HG03442 (cell line): ENCODE results near the gene INS.

ENCODE experiments used
- ATAC-seq: cut with Tn5 transposase; IDR thresholded peaks from one replicate; pipeline ENCODE4 v1.9.1; 2021; ENCODE audit warnings: mild to moderate bottlenecking, moderate library complexity; ENCODE audit not compliant: unreplicated experiment

INS gene

DNA sequence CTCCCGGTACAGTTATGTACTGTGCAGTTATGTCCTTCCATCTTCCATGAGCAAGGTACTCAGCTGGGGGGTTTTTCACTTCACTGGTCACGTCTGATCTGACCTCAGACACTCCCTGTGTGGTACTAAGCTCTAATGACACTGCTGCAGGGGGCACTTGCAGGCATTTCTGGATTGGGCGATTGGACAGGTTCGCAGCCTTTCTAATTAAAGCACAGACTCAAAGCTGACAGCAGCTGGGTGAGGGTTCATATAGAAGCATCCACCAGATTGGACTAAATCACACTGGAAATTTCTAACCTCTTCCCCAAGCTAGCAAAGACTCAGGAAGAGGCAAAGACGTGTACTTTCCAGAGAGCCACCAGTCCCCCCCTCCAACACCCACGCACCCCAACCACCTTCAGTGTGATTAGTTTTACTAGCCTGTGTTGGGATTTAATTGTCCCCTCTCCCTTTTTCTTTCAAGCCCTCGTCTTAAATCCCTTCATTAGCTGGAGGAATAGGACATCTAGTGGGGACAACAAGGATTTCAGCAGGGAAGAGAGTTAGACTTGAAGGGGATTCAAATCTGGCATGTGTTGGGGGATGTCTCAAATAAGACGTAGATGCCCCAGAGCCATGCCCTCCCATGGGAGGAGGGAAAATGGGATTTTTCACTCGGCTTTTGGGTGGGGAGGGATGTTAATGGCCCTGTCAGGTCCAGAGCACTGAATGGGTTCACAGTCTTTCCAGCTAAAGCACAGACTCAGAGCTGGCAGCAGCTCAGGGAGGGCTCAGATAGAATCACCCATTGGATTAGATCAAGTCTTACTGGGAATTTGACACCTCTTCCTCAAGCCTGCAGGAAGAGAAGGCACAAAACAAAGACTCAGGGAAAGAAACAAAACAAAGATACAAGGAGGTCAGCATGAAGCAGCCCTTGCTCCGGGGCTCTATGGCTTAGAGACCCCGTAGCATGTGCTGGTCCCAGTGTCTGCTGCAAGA, 10.9 kb downstream of the INS start:
- no peak for ATAC-seq

DNA sequence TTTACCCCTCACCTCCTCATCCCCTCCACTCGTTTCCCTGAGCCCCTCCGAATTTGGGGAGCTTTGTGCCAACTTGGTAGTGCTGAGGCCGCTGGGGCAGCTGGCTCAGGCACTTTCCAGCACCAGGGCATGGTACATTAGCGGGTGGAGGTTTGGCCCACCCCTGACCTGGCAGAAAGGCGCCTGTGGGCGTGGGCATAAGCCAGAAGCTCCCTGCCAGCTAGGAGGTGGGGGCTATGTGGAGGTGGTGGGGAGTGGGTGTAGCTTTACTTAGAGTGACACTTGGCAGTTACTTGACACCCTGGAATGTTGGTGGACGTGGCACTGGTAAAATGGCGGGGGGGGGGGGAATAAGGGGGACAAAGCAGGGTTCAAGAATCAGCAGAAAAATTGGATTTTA, 11.5 kb downstream of the INS start:
- no peak for ATAC-seq

DNA sequence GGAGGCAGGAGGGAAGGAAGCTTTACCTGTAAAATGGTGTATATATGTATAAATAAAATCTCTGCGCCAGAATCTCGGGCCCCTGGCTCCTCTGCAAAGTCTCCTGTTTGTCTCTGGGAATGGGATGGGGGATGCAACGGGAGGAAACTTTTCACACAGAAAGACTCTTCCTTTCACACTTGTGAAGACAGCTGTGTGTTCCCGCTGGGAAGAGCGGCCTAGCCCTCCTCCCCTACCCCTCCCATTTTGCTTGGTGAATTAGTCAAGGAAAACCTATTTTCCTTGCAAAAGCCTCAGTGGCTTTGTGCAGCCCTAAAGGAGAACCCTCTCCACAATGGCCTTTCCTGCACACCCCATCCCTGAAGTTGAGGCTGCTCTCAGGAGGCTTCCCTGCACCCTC, 12.4 kb downstream of the INS start:
- ATAC-seq = no peak

DNA sequence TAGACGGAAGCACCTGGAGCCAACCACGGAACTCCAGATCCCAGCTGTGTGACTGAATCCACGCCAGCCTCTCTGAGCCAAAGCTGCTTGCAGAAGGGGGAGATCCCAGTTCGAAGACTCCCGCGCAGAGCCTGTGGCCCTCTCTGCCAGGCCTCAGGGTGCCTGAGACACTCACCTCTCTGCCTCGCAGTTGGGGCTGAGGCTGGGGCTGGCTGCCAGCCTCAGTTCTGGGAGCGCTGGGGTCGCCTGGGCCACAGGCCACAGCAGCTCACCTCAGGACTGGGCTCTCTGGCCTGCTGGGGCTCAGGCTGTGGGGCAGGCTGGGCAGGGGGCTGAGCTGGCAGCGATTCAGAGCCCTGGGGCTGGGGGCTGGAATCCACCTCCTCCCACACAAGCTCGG, 13.6 kb downstream of the INS start:
- ATAC-seq = no peak

- ATAC-seq = no peak
Measured at GRCh38 chr11:2146051-2146450, 15.0 kb downstream of the INS start.

- ATAC-seq = no peak
Measured at GRCh38 chr11:2144544-2145248, 16.3 kb downstream of the INS start.

DNA sequence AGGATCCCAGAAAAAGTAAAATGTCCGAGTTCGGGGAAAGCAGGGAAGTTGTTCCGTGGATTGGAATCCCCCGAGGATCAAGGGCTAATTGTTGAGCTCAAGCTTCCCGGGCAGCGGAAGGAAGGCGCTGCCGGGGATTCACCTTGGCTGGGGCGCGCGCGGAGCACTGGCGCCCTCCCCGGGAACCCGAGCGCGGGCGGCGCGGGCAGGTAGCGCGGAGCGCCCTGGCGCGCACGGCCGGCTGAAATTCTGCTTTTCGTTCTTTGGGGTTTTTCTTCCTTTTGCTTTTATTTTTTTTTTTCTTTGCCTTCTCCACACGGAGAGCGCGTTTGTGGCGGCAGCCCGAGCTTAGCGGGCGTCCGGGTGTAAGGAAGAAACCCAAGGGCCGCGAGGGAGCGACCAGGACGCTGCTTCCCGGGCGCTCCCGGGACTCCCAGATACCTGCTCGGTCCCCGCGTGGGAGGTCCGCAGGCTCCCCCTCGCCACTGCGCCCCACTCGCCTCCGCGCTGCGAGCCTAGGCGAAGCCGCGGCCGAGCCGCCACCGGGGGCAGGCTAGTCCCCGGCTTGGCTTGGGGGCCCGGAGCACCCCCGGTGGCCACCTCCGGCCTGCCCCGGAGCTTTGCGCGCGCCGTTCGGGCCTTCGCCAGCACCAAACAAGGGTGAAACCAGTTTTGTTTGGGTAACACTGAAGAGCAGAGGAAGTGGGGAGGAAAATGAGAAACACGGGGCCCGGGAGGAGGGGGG, 17.0 kb downstream of the INS start:
- no peak for ATAC-seq

DNA sequence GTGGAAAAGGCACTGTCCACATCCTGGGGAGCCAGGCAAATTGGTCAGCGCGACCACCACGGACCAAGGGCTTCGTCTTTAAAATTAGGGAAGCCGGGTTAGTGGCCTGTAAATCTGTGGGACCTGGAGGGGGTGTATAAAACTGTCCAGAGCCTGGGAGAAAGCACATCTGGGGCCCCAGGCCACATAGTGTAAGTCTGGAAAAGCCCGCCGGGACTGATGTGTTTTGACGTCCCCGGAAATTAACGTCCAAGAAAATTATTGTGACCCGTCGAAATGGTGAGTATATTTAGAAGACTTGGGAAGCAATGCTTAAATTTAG, 17.6 kb downstream of the INS start:
- ATAC-seq = no peak

GRCh38 chr11:2142762-2143202, 18.2 kb downstream of the INS start:
- ATAC-seq = no peak

GRCh38 chr11:2142300-2142759, 18.7 kb downstream of the INS start:
- no peak for ATAC-seq

GRCh38 chr11:2140411-2141400, 20.3 kb downstream of the INS start:
- ATAC-seq = no peak

GRCh38 chr11:2139621-2140337, 21.2 kb downstream of the INS start:
- no peak for ATAC-seq

GRCh38 chr11:2139123-2139521, 21.9 kb downstream of the INS start, which contains the start of gene IGF2:
Gene IGF2, minus strand, starts transcription at chr11:2139389. Its CDS starts 3,866 bp downstream, at chr11:2135523.
- ATAC-seq = no peak

- no peak for ATAC-seq
Measured at GRCh38 chr11:2138431-2139122, 22.4 kb downstream of the INS start.

GRCh38 chr11:2138068-2138430, 23.0 kb downstream of the INS start:
- no peak for ATAC-seq

DNA sequence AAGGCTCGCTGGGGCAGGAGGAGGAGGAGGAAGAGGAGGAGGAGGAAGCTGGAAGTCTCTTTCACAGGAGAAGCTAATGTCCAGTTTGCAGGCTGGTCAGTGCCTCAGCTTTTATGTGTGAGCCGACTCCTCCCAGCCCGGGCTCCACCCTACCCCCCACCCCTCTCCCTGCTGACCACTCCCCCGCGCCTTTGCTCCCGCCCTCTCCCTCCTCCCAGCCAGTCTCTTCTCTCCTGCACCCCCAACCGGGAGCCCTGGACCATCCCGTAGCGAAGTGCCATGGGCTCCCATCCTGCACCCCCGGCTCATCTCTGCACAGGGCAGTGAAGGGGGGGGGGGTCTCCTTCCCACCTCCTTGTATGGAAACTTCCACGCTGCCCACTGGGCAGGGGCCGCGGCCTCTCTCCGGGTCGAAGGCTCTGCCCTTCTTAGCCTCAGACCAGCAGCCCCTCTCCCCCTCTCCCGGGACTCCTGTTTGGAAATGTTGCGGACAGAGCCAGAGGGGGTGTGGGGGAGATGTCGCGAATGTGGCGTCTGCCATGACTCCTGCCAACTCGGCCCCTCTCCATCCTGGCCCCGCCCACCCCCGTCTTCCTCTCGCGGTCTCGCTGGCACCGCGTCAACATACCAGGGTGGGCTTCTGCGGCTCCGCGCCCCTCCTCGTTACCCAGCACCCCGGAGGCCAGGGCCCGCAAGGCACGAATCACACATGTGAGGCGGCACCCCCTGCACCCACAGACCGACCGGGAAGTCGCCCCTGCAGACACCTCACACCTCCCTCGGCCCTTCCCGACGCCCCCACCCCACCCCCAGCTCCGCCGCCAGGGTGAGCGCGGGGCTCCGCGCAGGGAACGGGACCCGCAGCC, 23.6 kb downstream of the INS start:
- no peak for ATAC-seq

GRCh38 chr11:2136952-2137201, 24.1 kb downstream of the INS start:
- no peak for ATAC-seq

DNA sequence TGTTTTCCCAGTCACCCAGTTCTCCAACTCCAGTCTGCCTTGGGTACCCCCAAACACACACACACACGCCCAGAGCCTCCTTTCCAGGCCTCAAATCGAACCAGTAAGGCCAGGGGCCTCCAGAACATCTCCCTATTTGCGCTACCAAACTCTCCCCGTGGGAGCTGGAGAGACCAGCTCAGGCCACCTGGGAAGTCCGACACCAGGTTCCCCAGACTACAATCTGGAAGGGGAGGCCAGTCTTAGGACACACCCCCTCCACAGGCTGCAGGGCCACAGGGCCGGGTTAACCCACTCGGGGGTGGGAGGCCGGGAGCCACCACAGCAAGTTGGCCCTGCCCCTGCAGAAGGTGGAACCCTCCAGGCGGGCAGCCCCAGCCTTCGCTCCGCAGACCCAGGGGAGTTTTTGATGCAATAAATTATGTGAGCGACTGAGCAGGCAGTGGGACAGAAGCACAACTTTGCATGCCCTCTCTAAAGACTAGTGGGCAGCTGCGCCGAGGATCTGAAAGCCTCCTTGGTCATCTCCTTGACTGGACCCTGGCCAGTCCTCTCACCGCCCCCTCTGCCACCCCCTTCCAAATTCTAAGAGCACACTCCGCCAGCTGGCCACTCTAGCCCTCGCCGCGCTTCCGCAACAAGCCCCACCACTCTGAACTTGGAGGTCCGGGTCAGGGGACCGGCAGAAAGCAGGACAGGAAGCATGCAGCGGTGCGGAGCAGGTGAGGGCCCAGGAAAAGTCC, 24.6 kb downstream of the INS start:
- ATAC-seq = no peak
